GM18520 (cell line): ENCODE results near the gene LDLRAD3.
"Not testable (repeated sequence)": the region's sequence is repeated elsewhere in the genome, so short reads cannot be mapped to it uniquely, and the experiment has no call there.

ENCODE experiments used
- ATAC-seq: cut with Tn5 transposase; IDR thresholded peaks from one replicate; pipeline ENCODE4 v1.9.1; 2021; ENCODE audit not compliant: unreplicated experiment

The LDLRAD3 gene

DNA sequence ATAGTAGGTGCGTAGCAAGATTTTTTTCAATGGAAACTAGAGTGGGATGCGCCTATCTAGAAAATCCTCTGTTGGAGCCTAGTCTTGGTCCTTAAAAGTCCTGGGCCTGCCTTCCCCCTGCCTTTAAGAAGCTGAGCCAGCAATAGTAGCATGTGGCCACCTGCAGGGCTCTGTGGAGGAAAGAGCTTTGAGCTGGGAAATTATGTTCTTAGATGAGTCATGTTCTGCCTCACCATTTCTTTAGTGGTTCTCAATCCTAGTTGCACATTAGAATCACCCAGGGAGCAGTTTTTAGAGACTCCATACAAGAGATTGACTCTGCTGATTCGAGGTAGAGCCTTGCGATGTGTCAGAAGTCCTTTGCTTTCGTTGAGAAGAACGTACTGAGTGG is 211.9 kb downstream of the LDLRAD3 start:
- ATAC-seq, result no peak

DNA sequence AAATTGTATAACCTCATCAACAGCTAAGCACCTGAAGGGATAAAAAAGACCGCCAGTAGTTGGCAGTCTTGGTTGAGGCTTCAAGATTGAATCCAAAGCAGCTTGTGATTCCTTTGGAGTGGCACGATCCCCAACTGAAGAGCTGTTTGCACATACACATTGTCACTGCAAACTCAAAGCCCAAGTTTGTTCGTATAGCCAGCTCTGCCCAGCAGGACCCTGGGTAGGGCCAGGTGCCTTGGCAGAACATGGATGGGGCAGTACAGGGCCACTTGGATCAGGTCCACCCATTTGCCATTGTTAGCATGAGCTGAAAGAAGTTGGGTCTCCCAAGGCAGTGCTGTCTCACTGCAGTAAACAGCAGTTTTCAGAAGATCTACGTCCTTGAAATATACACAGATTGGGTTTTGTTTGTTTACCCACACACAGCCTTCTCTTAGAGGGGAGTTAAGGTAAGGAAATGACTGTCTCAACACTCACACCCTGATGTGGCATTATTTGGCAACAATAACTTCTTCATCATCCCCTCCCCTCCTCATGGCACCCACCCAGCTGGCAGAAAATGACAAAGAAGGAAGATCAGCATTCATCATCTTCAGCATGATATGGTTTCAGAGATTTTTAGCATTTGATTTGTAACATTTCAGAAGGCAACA is 212.4 kb downstream of the LDLRAD3 start:
- no peak for ATAC-seq

DNA sequence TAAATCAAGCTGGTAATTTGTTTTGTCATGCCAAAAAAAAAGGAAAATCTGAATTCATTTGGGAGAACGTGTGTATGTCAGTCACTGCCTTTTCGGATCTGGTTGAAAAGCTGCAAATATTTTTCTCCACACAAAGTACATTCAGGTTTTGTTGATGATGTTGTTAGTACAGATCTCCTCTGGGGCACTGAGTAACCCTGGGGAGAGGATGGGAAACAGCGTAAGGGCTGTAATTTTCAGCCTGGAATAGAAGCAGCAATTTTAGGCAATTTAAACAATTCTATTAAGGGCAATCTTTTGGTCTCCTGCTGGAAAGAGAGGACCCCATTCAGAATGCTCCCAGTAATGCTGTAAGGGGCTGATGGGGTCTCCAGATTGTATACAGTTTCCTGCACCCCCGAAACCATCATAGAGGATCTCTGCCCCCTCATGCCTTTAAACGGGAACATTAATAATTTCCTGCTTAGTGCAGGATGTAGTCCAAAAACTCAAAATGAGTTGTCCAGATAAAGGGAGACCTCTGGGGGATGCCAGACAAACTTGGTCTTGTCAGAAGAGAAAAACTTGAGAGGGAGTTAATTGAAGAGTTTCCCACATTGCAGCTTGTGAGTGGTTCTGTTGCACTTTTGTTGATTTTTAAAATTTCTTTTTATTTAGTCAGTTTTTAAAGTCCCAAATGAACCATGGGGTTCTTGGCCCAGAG is 213.1 kb downstream of the LDLRAD3 start:
- ATAC-seq, result no peak

DNA sequence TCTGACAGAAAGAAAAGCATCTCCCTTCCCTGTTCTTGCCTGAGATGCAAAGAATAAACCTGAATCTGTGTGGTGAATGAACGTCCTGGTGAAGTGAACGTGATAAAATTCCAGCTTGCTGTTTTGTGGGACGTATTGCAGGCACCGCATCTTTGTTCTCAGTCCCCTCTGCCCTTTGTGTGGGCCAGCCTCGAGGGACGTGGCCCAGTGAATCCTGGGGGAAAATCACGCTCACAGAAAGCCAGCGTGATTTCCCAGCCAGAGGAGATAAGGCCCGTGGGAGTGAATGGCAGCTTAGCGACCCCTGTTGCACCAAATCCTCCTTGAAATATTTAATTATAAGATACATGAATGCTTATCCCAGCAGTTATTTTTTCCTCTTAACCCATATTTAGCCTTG is 216.2 kb downstream of the LDLRAD3 start:
- ATAC-seq, result no peak

DNA sequence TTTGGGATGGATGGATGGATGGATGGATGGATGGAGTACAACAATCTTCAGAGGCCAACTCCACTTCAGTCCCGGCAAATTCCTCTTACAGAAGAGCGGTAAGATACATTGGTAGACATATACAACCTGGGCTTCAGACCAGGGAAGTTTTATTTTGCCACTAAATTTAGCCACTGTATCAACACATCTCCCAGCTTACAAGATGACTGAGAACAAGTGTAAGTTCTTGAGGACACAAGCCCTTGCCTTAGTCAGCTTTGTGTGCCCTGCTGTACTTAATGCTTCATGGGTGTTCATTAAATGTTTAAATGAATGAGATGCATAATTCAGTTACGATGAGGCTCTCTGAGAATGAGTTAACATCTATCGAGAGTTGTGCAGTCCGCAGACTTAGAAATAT is 217.7 kb downstream of the LDLRAD3 start:
- ATAC-seq, result no peak

DNA sequence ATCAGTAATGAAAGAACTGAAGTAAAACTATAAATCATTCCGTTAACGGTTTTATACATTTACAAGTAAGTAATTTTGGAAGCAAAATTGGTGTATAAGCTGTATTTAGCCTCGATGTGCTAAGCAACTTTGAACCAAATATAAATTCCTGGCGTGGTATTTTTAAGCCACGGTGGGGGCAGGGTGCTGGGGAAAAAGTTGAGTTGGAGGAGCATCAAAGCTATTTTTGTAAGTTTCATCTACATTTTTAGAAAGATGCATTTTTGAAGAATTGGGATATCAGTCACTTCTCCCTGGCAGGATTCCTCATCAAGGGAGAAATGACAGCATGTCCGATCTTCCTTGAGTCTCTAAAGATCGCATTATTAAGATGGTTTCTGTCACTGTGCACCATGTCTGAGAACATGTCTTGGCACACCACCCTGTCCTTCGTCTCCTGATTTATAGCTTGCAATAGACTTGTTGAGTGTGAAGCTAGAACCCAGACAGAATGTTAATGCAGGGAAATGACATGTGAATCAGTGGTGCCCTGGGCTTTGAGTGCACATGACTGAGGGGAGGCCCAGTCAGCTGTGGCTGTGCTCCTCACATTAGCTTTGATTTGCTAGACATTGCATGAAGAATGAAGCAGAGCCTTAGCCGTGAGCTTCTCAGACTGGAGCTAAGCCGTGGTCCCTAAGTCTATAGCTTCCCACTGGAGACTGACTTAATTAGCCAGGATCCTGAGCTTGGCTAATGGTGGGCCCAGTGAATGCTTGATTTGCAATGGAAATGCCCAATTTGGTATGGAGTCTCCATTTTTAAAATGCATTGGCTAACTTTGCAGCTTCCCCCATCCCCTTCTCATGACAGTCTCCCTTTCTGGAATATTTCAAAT is 218.4 kb downstream of the LDLRAD3 start:
- ATAC-seq, result no peak

DNA sequence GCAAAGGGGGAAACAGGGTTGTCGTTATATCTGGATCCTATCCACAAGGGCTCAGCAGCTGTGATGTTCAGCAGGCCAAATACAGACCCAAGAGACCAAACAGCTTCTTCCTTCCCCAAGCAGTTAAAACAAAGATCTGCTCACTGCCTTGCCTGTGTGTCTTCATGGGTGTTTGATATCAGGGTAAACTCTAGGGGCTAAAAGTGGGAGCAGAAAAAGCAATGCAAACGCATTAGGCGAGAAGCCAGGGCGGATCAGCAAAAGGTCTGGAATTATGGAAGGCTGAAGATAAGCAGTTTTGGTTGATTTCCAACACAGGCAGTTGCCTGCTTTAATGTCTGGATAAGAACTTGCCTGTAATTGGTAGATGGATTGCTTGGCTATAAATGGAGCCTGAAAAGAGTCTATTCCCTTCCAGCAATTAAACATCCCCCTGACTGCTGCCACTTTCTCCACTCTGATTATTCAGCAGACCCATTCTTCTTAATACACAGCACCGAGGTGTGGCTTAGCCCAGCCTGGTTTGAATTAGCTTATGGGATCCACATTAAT is 219.1 kb downstream of the LDLRAD3 start:
- no peak for ATAC-seq

DNA sequence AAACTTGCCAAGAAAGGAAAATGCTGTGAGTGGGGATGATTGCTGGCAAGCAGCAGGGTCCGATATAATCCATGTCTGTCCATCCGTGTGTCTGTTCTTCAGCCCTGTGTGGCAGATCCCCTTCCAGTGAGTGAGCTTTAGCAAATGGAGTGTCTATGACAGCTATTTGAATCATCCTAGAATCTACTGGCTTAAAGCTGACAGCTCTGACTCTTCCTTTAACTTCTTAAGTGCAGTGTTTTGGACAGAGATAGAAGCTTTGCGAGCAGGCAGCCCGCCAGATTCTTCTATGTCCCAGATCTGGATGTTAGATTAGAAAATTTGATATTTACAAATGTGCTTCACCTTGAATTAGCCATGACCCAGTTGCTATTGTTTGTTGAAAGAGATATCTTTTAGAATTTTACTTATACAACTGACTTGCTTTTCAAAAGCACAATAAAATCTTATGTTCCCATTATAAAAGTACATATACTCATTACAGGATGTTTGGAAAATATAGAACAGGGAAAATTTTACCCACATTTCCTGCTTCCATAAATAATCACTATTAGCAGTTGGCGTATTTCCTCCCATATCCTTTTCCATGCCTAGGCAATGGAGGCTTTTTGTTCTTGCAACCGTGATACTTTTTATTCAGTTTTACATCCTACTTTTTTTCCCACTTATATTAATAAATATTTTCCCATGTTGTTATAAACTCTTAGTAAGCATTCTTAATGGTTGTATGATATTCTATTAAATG is 220.8 kb downstream of the LDLRAD3 start:
- ATAC-seq, result no peak

DNA sequence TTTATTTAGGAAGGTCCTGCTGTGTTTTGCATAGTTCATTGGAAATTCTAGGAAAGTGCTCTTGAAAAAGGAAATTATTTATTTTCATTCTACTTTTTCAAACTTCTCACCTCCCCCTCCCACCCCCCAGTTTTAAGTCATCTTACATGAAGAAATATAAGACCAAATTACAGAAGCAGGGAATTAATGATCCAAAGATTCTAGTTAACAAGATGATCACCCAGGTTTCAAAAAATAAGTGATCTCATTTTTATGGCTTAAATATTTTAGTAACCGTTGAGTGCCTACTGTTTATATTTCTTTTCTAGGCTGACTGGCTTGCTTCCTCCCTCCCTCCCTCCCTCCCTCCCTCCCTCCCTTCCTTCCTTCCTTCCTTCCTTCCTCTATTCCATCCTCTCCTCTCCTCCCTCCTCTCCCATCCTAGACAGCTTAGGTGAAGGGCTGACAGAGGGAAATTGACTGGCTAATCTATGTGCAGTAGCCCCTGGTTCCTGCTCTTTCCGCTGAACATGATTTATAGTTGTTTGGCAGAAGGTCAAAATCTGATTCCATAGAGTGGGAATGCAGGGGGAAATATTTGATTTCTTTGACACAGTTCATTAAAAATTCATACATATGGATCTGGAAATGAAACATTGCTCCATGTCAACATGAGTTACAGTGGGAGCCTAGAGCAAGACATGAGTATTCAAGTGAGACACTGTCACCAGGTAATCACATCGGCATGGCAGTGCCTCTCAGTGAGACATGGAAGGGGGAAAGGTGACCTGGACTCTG is 221.9 kb downstream of the LDLRAD3 start:
- no peak for ATAC-seq

DNA sequence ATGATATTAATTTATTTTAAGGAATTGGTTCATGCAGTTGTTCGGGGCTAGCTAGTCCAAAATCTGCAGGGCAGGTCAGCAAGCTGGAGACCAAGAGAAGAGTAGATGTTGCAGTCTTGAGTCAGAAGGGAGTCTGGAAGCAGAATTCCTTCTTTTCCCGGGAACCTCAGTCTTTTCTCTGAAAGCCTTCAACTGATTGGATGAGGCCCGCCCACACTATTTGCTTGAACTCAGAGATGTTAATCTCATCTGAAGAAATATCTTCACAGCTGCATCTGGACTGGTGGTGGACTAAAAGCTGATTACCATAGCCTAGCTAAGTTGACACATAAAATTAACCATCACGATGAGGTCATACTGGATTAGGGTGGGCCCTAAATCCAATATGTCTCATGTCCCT is 223.2 kb downstream of the LDLRAD3 start:
- ATAC-seq, result no peak

DNA sequence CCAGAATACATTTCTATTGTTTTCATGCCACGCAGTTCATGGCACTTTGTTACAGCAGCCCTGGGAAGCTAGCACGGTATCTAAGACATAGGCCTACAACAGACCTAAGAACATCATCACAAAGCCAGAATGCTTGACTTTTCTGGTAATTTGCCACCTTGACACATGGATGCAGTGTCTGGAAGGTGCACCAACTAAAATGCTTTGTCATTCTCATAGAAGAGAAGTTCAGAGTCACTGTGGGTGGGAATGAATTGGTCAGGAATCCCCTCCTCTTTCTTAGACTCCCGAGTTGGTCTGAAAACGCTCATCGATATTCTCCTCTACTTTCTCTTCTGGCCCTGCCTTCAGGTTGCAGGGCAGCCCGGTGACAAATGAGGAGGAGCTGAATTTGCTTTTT is 223.9 kb downstream of the LDLRAD3 start:
- no peak for ATAC-seq

DNA sequence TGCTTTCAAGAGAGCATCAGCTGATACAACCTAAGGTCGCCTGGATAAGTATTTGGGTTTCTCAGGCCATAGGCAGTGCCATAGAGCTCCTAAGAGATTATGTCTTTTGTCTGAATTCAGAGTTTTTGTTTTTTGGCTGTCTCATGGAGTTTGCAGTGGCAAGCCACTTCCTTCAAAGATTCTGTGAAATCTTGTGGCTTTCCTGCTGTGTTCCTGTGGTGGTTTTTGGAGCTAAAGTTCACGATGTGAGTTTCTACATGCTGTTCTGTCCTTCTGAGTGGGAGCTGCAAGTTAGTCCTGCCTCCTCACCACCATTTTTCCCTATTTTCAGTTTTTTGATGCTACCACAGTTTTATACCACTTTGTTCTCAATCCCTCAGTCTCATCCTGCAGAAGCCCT is 234.0 kb downstream of the LDLRAD3 start:
- no peak for ATAC-seq

DNA sequence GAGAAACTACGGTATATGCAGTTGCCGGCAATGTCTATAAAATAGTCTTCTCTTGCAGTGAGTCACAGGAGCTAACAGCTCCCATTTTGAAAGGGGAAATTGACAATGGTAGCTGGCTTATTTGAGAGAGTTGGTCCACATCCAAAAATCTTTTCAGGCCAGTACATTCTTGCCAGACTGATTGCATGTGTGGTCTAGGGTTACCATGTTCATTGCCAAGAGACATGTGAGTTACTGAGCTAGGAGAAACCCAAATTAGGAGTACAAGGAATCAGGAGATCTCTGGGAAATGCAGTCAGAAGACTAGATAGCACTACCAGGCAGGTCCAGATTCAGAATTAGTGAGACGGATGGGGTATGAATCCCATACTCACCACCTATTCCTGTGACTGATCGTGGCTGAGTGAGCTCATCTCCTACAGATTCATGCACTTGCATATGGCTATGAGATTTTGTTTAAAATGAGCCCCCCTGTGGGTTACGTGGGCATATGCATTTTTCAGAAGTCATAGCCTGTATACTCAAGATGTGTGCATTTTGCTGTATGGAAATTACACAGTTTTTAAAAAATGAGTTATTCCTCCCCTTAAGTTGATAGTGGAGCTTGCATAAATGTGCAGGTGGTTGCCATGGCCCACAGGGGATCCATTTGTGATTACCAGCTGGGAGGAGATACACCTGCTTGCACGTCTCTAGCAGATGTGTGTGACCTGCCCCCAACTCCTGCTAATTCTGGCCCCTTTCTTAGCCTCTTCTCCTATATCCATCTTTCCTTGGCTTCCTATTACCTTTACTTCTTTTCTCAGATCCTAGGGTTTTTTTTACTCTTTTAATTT is 242.7 kb downstream of the LDLRAD3 start:
- no peak for ATAC-seq

DNA sequence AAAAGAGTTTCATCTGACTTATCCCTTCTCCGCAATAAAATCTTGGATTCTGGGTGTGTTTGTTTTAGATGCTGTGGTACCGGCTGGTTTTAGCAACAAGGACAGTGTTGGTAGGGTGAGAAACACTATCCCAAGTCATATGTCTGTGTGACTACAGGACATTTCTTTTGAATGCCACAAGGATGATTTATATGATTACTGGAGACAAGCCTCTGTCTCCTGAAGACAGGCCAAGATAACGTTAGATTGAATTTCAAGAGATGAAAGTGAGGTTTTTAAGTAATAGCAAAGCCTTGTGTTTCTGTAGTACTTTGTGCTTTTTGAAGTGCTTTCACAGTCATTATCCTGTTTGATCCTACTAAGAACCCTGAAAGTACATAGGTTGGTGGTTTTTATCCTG is 243.8 kb downstream of the LDLRAD3 start:
- ATAC-seq, result no peak

DNA sequence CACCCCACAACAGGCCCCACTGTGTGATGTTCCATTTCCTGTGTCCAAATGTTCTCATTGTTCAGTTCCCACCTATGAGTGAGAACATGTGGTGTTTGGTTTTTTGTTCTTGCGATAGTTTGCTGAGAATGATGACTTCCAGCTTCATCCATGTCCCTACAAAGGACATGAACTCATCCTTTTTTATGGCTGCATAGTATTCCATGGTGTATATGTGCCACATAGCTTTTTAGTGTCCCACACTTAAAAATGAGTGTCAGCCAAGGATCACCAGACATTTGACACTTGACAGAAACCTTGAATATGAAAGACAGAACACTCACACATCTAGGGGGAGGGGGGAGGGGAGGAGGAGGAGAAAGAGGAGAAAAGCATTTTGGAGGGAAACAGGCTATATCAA is 245.9 kb downstream of the LDLRAD3 start:
- ATAC-seq, result not testable (repeated sequence)

DNA sequence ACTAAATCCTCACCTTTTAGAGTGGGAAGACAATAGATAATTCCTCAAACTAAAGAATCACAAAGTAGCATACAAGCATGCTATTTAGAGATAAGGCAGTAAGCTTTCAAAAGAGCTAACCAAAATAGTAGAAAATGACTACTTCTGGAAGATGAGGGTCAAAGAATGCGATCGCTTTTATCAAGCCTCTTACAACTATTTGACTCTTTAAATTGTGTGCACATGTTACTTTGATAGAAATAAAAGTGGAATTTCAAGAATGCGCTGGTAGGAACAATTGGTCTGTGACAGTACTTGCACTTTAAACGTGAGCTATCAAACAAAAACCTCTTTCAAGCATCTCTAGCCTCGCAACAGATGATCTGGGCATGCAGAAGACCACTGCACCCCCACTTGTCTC is 248.1 kb downstream of the LDLRAD3 start:
- ATAC-seq, result no peak

DNA sequence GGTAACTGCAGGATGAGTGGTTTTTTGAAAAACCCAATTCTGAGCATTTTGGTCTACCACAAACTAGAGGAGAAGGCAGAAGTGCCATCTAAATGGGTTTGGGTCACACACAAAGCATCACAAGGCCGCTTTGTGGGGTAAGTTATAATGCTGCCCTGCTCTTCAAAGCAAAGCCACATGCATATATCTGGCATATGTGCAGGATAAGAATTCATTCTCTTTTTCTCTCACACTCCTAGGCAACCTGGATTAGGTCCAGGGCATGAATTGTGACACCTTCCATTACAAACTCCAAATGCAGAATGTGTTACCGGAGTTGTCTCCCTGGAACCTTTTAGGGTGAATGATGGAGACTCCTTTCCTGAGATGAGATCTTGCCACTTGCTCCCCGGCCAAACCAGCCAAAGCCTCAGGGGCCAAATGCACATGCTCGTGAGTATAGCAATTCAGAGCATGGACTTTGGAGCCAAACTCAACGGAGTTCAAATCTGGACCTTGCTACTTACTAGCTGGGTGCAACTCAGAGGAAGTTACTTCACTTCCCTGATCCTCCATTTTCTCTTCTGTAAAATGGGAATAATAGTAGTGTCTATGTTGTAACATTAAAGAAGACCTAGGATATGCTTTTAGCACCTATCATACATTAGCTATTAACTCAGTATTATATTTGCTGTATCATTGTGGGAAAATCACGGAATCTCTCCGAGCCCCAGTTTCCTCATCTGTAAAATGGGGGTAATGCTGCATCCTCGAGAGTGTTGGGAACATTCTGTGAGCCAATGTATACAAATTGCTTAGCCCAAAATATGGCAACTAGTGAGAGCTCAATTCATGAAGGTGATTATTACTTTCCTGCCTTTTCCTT is 248.8 kb downstream of the LDLRAD3 start:
- no peak for ATAC-seq

DNA sequence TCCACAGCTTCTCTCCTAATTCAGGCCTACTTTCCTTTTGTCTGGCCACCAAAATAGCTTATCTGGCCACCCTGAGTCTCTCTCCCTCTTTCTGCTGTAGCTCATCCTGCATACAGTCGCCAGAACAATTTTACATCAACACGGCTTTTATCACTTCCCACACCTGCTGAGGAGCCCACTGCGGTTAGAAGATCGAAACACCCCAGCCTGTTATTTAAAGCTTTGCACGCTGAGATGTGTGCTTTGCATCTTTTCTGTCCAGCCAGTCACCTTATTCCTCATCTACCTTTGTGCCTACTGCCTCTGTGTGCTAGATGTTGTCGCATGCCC is 249.4 kb downstream of the LDLRAD3 start:
- no peak for ATAC-seq

DNA sequence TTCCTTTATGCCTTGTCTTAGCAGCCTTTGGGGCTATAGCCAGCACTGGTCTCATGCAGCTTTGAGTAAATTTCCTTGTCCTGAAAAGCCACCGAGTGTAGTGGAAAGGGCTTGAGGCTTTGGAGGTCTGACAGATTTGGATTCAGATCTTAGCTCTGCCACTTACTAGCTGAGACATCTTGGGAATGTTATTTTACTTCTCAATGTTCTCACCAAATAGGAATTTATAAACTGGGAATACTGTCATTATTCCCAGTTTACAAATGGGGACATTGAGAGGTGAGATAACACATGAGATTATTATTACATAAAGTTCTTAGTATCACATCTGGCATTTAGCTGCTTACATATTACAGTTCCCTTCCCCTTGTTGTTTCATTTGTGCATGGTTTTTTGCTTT is 249.9 kb downstream of the LDLRAD3 start:
- ATAC-seq, result no peak
